ENCODE results near the gene MCF2L. TPM values are rescaled to one million over a fixed set of nuclear protein-coding genes. Genes with fewer than 3 reads are reported as not detected.

MCF2L gene
- total RNA-seq, 1 donor: 5.8 TPM

Other genes with a start within 250 kb of the MCF2L start
- gene F7, start 136.6 kb downstream of the MCF2L start, total RNA-seq: 0.52 TPM
- gene F10, start 153.6 kb downstream of the MCF2L start, total RNA-seq: not detected
- gene PROZ, start 189.4 kb downstream of the MCF2L start, total RNA-seq: 0.10 TPM
- gene PCID2, start 239.5 kb downstream of the MCF2L start, total RNA-seq: 55.7 TPM
- gene CUL4A, start 240.4 kb downstream of the MCF2L start, total RNA-seq: 59.3 TPM

Data from mononuclear cell (primary cell).